Astrocyte of the cerebellum (primary cell): ENCODE data around the gene MMP26.

ENCODE experiments used
- DNase-seq: peaks from one replicate; pipeline ENCODE4 v3.0.0-alpha.2; 2011; ENCODE audit warnings: low read depth
- H3K4me3 ChIP-seq: 2 replicates; pipeline ENCODE4 v1.5.1; 2011; ENCODE audit warnings: mild to moderate bottlenecking, low read depth, low read length, moderate library complexity
- in situ Hi-C: cut with HindIII; loops from 2 replicates; pipeline ENCODE4 v1.10.0; 2017; ENCODE audit warnings: low sequenced_read_pairs
- TF ChIP-seq, protein P1 (sequence below): IDR thresholded peaks from 2 replicates; pipeline ENCODE4 v1.5.1; 2012; ENCODE audit warnings: low read length, low read depth, moderate library complexity, mild to moderate bottlenecking; ENCODE audit errors: missing control alignments

The MMP26 gene

GRCh38 chr11:4684631-4685285, 19.8 kb upstream of the MMP26 start:
- TF ChIP-seq, protein P1, sequence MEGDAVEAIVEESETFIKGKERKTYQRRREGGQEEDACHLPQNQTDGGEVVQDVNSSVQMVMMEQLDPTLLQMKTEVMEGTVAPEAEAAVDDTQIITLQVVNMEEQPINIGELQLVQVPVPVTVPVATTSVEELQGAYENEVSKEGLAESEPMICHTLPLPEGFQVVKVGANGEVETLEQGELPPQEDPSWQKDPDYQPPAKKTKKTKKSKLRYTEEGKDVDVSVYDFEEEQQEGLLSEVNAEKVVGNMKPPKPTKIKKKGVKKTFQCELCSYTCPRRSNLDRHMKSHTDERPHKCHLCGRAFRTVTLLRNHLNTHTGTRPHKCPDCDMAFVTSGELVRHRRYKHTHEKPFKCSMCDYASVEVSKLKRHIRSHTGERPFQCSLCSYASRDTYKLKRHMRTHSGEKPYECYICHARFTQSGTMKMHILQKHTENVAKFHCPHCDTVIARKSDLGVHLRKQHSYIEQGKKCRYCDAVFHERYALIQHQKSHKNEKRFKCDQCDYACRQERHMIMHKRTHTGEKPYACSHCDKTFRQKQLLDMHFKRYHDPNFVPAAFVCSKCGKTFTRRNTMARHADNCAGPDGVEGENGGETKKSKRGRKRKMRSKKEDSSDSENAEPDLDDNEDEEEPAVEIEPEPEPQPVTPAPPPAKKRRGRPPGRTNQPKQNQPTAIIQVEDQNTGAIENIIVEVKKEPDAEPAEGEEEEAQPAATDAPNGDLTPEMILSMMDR: no peak
- H3K4me3 ChIP-seq: no peak overlapping the region
- no peak for DNase-seq
- in situ Hi-C loops: no loop called here

GRCh38 chr11:4695442-4695841, 9.1 kb upstream of the MMP26 start:
- H3K4me3 ChIP-seq: no peak overlapping the region
- in situ Hi-C loops: no loop called here
- TF ChIP-seq, protein P1: no peak
- DNase-seq: no peak

- H3K4me3 ChIP-seq: no peak within 1 kb of the TSS
- TF ChIP-seq, protein P1: no peak
- in situ Hi-C loops: no loop called here
- peak; percentile 0 for DNase-seq
Measured at GRCh38 chr11:4697585-4697984, 7.0 kb upstream of the MMP26 start, which contains the start of gene OR51E2. OR51E2 (minus strand) TSS chr11:4697853; CDS start chr11:4682711, 15,142 bp downstream.

GRCh38 chr11:4699697-4700435, 4.7 kb upstream of the MMP26 start:
- no peak overlapping the region for H3K4me3 ChIP-seq
- no peak for DNase-seq
- TF ChIP-seq, protein P1: no peak
- in situ Hi-C loops: no loop called here

GRCh38 chr11:4700436-4700820, 4.2 kb upstream of the MMP26 start:
- no peak overlapping the region for H3K4me3 ChIP-seq
- TF ChIP-seq, protein P1: no peak
- no peak for DNase-seq
- in situ Hi-C loops: no loop called here

DNA sequence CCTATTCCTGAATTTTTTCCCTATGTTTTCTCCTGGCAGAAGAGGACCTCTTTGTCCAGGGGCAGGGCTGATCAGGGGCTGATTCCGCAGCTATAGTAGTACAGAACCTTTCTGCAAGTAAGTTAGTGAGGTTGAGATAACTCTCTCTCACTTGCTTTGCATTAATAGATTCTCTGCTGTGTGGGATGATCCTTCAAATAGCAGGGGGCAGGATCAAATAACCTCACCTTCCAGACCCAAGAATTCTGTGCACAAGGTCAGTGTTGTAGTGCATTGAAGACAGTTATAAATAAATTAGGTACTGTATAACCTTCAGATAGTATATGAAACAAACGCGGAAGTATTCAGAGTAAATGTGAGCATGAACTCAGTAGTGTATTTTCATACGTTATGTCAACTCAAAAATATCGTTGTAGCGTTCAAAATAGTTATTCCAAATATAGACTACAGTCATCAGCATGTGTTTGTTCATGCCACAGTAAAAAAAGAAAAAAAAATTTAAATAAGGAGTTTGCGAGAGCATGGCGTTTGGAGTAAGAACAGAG, 278 bp downstream of the MMP26 start:
- no peak overlapping the region for H3K4me3 ChIP-seq
- DNase-seq: no peak
- TF ChIP-seq, protein P1: no peak
- in situ Hi-C loops: no loop called here
